GM19035 (cell line): ENCODE data around the gene AMER1.

ENCODE experiments used
- ATAC-seq: cut with Tn5 transposase; IDR thresholded peaks from one replicate; pipeline ENCODE4 v1.9.1; 2021; ENCODE audit not compliant: unreplicated experiment

The AMER1 gene

GRCh38 chrX:64186974-64187761 is 18.3 kb downstream of the AMER1 start:
- ATAC-seq = no peak

GRCh38 chrX:64184396-64184795 is 21.1 kb downstream of the AMER1 start:
- ATAC-seq = no peak

- no peak for ATAC-seq
These were observed 23.3 kb downstream of the AMER1 start for GRCh38 chrX:64182208-64182607.

- no peak for ATAC-seq
These were observed 28.6 kb downstream of the AMER1 start for GRCh38 chrX:64176876-64177275.

- no peak for ATAC-seq
These were observed 35.5 kb downstream of the AMER1 start for GRCh38 chrX:64169988-64170387.

DNA sequence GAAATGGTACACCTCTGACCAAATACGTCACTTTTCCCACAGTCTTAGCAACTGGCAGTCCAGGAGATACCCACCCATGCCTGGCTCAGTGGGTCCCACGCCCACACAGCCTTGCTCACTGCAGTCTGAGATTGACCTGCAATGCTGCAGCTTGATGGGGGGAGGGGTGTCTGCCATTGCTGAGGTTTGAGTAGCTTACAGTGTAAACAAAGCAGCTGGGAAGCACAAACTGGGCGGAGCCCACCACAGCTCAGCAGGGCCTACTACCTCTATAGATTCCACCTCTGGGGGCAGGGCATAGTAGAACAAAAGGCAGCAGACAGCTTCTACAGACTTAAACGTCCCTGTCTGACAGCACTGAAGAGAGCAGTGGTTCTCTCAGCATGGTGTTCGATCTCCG is 52.7 kb downstream of the AMER1 start:
- no peak for ATAC-seq

GRCh38 chrX:64151911-64152310 is 53.6 kb downstream of the AMER1 start:
- no peak for ATAC-seq

- ATAC-seq = no peak
These were observed 54.7 kb downstream of the AMER1 start for GRCh38 chrX:64150775-64151174.
